ENCODE data around the gene PBX3. TPM values are rescaled to one million over a fixed set of nuclear protein-coding genes. Genes with fewer than 3 reads are reported as not detected.
A peak's percentile ranks its signal among the peaks of the same experiment; 100 is the strongest.

The PBX3 gene
- total and polyA plus RNA-seq, 8 donors, result 8.9 to 36.8 (median 21.5) TPM

GRCh38 chr9:125746774-125747052, 460 bp upstream of the PBX3 start:
- ATAC-seq, result no peak

GRCh38 chr9:125747765-125748445, 732 bp downstream of the PBX3 start:
- H3K4me3 ChIP-seq, result peak overlapping the region; percentile 49 to 96 (median 88)
- peak; percentile 13 to 78 (median 46) for DNase-seq
- H3K4me1 ChIP-seq, result no peaks in the 10 kb centered on the region
- no peaks in the 10 kb centered on the region for H3K9me3 ChIP-seq
- peak overlapping the region; percentile 65 to 83 (median 74) for H3K27ac ChIP-seq
- no peak for TF ChIP-seq CTCF (IDR thresholded peaks at IDR 0.05)
- ATAC-seq, result peak in 1 of 4 donors; percentile 3
- H3K36me3 ChIP-seq, result no peaks in the 10 kb centered on the region
- H3K27me3 ChIP-seq, result no peaks in the 10 kb centered on the region
- FAIRE-seq, result no peak
- intact Hi-C loops (cut with DNase I), result no loop called here
- 0 to 1% methylated on average over 56 to 88 of the region's 88 CpGs for WGBS, 2 donors

More at GRCh38 chr9:125746774-125747052, 460 bp upstream of the PBX3 start:
- no peak for DNase-seq
- Histone ChIP-seq H3K27me3 (no peaks in the 10 kb centered on the region), H3K4me3 (peak overlapping the region; percentile 51 to 89 (median 75)), H3K27ac (peak overlapping the region in 3 of 4 donors; percentile 68 to 81 (median 74)), H3K36me3 (no peaks in the 10 kb centered on the region), H3K9me3 (no peaks in the 10 kb centered on the region), H3K4me1 (no peaks in the 10 kb centered on the region)
- no peak for FAIRE-seq
- TF ChIP-seq CTCF (IDR thresholded peaks at IDR 0.05), result no peak
- intact Hi-C loops (cut with DNase I), result no loop called here
- 0 to 1% methylated on average over 7 to 46 of the region's 46 CpGs for WGBS, 2 donors

- Histone ChIP-seq H3K27me3 (no peaks in the 10 kb centered on the region), H3K4me1 (no peaks in the 10 kb centered on the region), H3K4me3 (peak overlapping the region; percentile 49 to 96 (median 88)), H3K9me3 (no peaks in the 10 kb centered on the region), H3K36me3 (no peaks in the 10 kb centered on the region), H3K27ac (peak overlapping the region; percentile 65 to 83 (median 74))
- ATAC-seq, result no peak
- FAIRE-seq, result no peak
- 23 to 28% methylated on average over 30 of the region's 30 CpGs for WGBS, 2 donors
- DNase-seq, result peak in 3 of 6 donors; percentile 18 to 59 (median 26)
- TF ChIP-seq CTCF (IDR thresholded peaks at IDR 0.05), result no peak
- intact Hi-C loops (cut with DNase I), result no loop called here
Measured at GRCh38 chr9:125748446-125749099, 1.4 kb downstream of the PBX3 start.

GRCh38 chr9:125749287-125749935, 2.2 kb downstream of the PBX3 start:
- no peaks in the 10 kb centered on the region for H3K27me3 ChIP-seq
- intact Hi-C loops (cut with DNase I), result no loop called here
- WGBS, 2 donors, result 50 to 56% methylated on average over 4 of the region's 4 CpGs

More at GRCh38 chr9:125749287-125749935, 2.2 kb downstream of the PBX3 start:
- Histone ChIP-seq H3K9me3 (no peaks in the 10 kb centered on the region), H3K4me3 (peak overlapping the region in 3 of 4 donors; percentile 86 to 96 (median 89)), H3K27ac (peak overlapping the region in 3 of 4 donors; percentile 65 to 83 (median 79)), H3K4me1 (no peaks in the 10 kb centered on the region), H3K36me3 (no peaks in the 10 kb centered on the region)
- DNase-seq (no peak), ATAC-seq (no peak), FAIRE-seq (no peak)
- TF ChIP-seq CTCF (IDR thresholded peaks at IDR 0.05), result no peak

Data from pancreas (tissue), 10 donors.